ENCODE data around the gene ZFP64.

The ZFP64 gene

DNA sequence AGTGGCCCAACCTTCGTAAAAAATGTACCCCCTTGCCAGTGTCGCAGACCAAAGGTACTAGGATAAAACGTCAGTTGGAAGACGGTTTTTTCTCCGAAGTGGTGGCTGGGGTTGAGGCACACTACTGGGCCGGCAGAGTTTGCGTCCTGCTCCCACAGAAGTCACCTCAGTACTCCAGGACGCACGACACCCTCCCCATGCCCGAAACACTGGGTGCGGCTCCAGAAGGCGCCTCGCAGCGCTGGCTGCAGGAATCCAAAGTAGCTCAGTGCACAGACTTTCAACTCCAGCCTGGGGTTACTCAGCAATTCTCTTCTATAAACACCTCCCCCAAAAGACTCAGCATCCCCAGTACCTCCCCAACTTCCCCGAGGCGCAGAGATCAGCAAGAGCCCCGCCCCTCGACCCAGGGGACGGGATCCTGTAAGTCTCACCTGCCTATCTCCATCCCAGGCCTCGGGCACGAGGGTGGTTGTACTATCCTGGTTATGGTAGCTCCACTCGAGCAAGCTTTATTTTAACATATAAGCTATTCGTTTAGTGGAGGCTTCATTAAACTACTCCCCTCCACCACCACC, 88.2 kb downstream of the ZFP64 start (continued):
- TF ChIP-seq, protein P1, sequence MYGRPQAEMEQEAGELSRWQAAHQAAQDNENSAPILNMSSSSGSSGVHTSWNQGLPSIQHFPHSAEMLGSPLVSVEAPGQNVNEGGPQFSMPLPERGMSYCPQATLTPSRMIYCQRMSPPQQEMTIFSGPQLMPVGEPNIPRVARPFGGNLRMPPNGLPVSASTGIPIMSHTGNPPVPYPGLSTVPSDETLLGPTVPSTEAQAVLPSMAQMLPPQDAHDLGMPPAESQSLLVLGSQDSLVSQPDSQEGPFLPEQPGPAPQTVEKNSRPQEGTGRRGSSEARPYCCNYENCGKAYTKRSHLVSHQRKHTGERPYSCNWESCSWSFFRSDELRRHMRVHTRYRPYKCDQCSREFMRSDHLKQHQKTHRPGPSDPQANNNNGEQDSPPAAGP (tag by site-specific recombination; IDR thresholded peaks at IDR 0.05): no peak
- TF ChIP-seq ZNF292 (tag by site-specific recombination; IDR thresholded peaks at IDR 0.05; ENCODE audit: borderline replicate concordance, low read depth): no peak
- TF ChIP-seq ZNF610 (tag by site-specific recombination; IDR thresholded peaks at IDR 0.05; ENCODE audit: borderline replicate concordance): no peak
- TF ChIP-seq, protein P2, sequence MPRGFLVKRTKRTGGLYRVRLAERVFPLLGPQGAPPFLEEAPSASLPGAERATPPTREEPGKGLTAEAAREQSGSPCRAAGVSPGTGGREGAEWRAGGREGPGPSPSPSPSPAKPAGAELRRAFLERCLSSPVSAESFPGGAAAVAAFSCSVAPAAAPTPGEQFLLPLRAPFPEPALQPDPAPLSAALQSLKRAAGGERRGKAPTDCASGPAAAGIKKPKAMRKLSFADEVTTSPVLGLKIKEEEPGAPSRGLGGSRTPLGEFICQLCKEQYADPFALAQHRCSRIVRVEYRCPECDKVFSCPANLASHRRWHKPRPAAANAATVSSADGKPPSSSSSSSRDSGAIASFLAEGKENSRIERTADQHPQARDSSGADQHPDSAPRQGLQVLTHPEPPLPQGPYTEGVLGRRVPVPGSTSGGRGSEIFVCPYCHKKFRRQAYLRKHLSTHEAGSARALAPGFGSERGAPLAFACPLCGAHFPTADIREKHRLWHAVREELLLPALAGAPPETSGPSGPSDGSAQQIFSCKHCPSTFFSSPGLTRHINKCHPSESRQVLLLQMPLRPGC (tag by site-specific recombination; IDR thresholded peaks at IDR 0.05): no peak
- TF ChIP-seq OSR2 (tag by site-specific recombination; IDR thresholded peaks at IDR 0.05): peak; percentile 15; the same call in 1 of the 2 replicates
- TF ChIP-seq, protein P3, sequence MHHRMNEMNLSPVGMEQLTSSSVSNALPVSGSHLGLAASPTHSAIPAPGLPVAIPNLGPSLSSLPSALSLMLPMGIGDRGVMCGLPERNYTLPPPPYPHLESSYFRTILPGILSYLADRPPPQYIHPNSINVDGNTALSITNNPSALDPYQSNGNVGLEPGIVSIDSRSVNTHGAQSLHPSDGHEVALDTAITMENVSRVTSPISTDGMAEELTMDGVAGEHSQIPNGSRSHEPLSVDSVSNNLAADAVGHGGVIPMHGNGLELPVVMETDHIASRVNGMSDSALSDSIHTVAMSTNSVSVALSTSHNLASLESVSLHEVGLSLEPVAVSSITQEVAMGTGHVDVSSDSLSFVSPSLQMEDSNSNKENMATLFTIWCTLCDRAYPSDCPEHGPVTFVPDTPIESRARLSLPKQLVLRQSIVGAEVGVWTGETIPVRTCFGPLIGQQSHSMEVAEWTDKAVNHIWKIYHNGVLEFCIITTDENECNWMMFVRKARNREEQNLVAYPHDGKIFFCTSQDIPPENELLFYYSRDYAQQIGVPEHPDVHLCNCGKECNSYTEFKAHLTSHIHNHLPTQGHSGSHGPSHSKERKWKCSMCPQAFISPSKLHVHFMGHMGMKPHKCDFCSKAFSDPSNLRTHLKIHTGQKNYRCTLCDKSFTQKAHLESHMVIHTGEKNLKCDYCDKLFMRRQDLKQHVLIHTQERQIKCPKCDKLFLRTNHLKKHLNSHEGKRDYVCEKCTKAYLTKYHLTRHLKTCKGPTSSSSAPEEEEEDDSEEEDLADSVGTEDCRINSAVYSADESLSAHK (tag by site-specific recombination; IDR thresholded peaks at IDR 0.05): no peak
- TF ChIP-seq, protein P4, sequence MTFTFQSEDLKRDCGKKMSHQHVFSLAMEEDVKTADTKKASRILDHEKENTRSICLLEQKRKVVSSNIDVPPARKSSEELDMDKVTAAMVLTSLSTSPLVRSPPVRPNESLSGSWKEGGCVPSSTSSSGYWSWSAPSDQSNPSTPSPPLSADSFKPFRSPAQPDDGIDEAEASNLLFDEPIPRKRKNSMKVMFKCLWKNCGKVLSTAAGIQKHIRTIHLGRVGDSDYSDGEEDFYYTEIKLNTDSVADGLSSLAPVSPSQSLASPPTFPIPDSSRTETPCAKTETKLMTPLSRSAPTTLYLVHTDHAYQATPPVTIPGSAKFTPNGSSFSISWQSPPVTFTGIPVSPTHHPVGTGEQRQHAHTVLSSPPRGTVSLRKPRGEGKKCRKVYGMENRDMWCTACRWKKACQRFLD (tag by site-specific recombination; IDR thresholded peaks at IDR 0.05): no peak

DNA sequence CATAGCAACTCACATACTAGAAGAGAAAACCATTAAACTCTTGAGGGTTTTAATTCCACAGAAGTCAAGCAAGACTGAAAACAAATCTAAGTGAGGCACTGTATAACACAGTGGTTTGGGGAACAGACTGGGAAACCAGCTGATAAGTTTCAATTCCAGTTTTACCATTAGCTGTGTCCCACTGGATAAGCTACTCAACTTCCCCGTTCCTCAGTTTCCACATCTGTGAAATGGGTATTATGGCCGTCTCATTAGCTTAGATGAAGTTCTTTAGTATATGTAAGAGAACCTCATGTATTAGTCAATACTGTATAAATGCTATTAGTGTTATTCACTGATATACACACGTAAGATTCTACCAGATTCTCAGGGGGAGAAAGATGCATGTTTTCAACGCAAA, 89.0 kb downstream of the ZFP64 start:
- Histone ChIP-seq H3K27ac (ENCODE audit: extremely low read depth, low read depth, low read length) (no peak overlapping the region), H3K36me3 (ENCODE audit: control insufficient read depth in 2 of 2, insufficient read depth in 1 of 2, low read length in 2 of 2) (peaks cover 12 to 13% of the 10 kb centered on the region in 2 experiments), H3K9me3 (ENCODE audit: control insufficient read depth, insufficient read depth, low read depth, low read length) (no peaks in the 10 kb centered on the region), H3K4me3 (ENCODE audit: low read depth, low read length) (no peak overlapping the region), H3K4me1 (ENCODE audit: control insufficient read depth, insufficient read depth, low read length) (no peaks in the 10 kb centered on the region)
- ChIA-PET CTCF (interaction anchor here (0.6 kb wide), 1 partner anchor 84 kb away, joined by 3 read pairs; no protein-coding TSS in a partner anchor), POLR2A (interaction anchor here (0.5 kb wide), 1 partner anchor 48 kb away, joined by 3 read pairs; no protein-coding TSS in a partner anchor)
- TF ChIP-seq ZNF76 (tag by site-specific recombination; IDR thresholded peaks at IDR 0.05; ENCODE audit: borderline replicate concordance, low read depth) (no peak), REPIN1 (tag by site-specific recombination; IDR thresholded peaks at IDR 0.05; ENCODE audit: low read depth) (no peak), ZNF830 (tag by site-specific recombination; IDR thresholded peaks at IDR 0.05; ENCODE audit: low read depth) (no peak), MEIS1 (CRISPR knock-in tag; IDR thresholded peaks at IDR 0.05; ENCODE audit: borderline replicate concordance) (no peak), ZNF560 (tag by site-specific recombination; IDR thresholded peaks at IDR 0.05; ENCODE audit: borderline replicate concordance) (no peak), ZBTB17 (tag by site-specific recombination; IDR thresholded peaks at IDR 0.05) (no peak), SETDB1 (IDR thresholded peaks at IDR 0.05; ENCODE audit: insufficient read length, low read length) (no peak), ZNF404 (tag by site-specific recombination; IDR thresholded peaks at IDR 0.05) (no peak), OVOL3 (tag by site-specific recombination; IDR thresholded peaks at IDR 0.05) (no peak), ZXDB (tag by site-specific recombination; IDR thresholded peaks at IDR 0.05) (no peak), ZFP3 (tag by site-specific recombination; IDR thresholded peaks at IDR 0.05; ENCODE audit: low read depth) (no peak)
- TF ChIP-seq, protein P5, sequence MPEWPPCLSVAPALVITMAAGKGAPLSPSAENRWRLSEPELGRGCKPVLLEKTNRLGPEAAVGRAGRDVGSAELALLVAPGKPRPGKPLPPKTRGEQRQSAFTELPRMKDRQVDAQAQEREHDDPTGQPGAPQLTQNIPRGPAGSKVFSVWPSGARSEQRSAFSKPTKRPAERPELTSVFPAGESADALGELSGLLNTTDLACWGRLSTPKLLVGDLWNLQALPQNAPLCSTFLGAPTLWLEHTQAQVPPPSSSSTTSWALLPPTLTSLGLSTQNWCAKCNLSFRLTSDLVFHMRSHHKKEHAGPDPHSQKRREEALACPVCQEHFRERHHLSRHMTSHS (tag by site-specific recombination; IDR thresholded peaks at IDR 0.05): no peak
- TF ChIP-seq, protein P6, sequence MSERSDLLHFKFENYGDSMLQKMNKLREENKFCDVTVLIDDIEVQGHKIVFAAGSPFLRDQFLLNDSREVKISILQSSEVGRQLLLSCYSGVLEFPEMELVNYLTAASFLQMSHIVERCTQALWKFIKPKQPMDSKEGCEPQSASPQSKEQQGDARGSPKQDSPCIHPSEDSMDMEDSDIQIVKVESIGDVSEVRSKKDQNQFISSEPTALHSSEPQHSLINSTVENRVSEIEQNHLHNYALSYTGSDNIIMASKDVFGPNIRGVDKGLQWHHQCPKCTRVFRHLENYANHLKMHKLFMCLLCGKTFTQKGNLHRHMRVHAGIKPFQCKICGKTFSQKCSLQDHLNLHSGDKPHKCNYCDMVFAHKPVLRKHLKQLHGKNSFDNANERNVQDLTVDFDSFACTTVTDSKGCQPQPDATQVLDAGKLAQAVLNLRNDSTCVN (tag by site-specific recombination; optimal IDR thresholded peaks at IDR 0.05): no peak
- TF ChIP-seq, protein P7, sequence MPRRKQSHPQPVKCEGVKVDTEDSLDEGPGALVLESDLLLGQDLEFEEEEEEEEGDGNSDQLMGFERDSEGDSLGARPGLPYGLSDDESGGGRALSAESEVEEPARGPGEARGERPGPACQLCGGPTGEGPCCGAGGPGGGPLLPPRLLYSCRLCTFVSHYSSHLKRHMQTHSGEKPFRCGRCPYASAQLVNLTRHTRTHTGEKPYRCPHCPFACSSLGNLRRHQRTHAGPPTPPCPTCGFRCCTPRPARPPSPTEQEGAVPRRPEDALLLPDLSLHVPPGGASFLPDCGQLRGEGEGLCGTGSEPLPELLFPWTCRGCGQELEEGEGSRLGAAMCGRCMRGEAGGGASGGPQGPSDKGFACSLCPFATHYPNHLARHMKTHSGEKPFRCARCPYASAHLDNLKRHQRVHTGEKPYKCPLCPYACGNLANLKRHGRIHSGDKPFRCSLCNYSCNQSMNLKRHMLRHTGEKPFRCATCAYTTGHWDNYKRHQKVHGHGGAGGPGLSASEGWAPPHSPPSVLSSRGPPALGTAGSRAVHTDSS (tag by site-specific recombination; IDR thresholded peaks at IDR 0.05): no peak

Measured in HEK293 (cell line).